ENCODE measurements around the gene DOCK2.

DOCK2 gene

DNA sequence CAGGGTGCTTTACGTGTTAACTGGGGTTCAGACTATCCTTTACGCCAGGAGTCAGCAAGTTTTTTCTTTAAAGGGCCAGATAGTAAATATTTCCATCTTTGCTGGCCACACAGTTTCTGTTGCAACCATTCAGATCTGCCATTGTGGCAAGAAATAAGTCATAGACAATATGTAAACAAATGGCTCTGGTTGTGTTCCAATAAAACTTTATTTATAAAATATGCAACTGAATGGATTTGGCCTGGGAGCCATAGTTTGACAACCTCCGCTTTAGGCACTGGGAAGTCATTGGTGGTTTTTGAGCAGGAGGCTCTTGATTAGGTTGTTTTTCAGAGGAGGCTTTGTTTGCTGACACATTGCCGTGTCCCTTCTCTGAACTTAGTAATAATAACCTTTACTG is 252.5 kb downstream of the DOCK2 start:
- Mint-ChIP-seq H3K36me3 (ENCODE audit: low read depth) (no peaks in the 10 kb centered on the region), H3K27me3 (ENCODE audit: low read depth, poor library complexity) (peaks cover 22% of the 10 kb centered on the region), H3K9me3 (no peaks in the 10 kb centered on the region), H3K4me1 (peaks cover 6% of the 10 kb centered on the region), H3K27ac (no peak overlapping the region), H3K4me3 (no peak overlapping the region)
- no peak for TF ChIP-seq CTCF (IDR thresholded peaks at IDR 0.05)
- no peak for DNase-seq

- H3K4me1 Mint-ChIP-seq: no peaks in the 10 kb centered on the region
- H3K36me3 Mint-ChIP-seq (ENCODE audit: low read depth): no peaks in the 10 kb centered on the region
- no peaks in the 10 kb centered on the region for H3K9me3 Mint-ChIP-seq
- no peak overlapping the region for H3K27ac Mint-ChIP-seq
- no peak for DNase-seq
- TF ChIP-seq CTCF (IDR thresholded peaks at IDR 0.05): no peak
- no peak overlapping the region for H3K4me3 Mint-ChIP-seq
- H3K27me3 Mint-ChIP-seq (ENCODE audit: low read depth, poor library complexity): peaks cover 16% of the 10 kb centered on the region
These were observed 255.9 kb downstream of the DOCK2 start for GRCh38 chr5:169893010-169893409.

GRCh38 chr5:169893571-169893970 is 256.5 kb downstream of the DOCK2 start:
- no peak overlapping the region for H3K27ac Mint-ChIP-seq
- no peaks in the 10 kb centered on the region for H3K9me3 Mint-ChIP-seq
- DNase-seq: no peak
- peaks cover 19% of the 10 kb centered on the region for H3K27me3 Mint-ChIP-seq (ENCODE audit: low read depth, poor library complexity)
- no peaks in the 10 kb centered on the region for H3K36me3 Mint-ChIP-seq (ENCODE audit: low read depth)
- H3K4me1 Mint-ChIP-seq: no peaks in the 10 kb centered on the region
- TF ChIP-seq CTCF (IDR thresholded peaks at IDR 0.05): no peak
- H3K4me3 Mint-ChIP-seq: no peak overlapping the region

DNA sequence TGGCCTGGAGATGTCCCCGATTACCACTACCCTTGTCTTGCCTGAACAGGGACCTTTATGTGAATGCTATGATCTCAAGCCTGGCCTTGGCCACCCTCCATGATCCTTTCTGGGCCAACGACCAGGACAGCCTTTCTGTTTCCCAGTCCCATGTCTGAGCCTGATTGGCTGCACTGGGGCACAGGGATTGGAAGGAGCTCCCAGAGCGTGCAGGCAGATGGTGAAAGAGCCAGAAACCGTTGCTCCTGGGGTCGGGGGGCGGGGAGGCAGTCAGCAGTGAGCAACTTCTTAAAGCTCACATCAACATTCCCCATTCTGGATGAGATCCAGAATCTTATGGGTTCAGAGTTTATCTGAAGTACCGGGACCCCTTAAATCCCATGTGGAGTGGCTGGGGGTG is 258.9 kb downstream of the DOCK2 start:
- no peaks in the 10 kb centered on the region for H3K4me1 Mint-ChIP-seq
- no peak overlapping the region for H3K4me3 Mint-ChIP-seq
- DNase-seq: no peak
- peaks cover 18% of the 10 kb centered on the region for H3K27me3 Mint-ChIP-seq (ENCODE audit: low read depth, poor library complexity)
- H3K36me3 Mint-ChIP-seq (ENCODE audit: low read depth): no peaks in the 10 kb centered on the region
- TF ChIP-seq CTCF (IDR thresholded peaks at IDR 0.05): no peak
- no peaks in the 10 kb centered on the region for H3K9me3 Mint-ChIP-seq
- no peak overlapping the region for H3K27ac Mint-ChIP-seq

GRCh38 chr5:169897481-169897880 is 260.4 kb downstream of the DOCK2 start:
- Mint-ChIP-seq H3K27ac (no peak overlapping the region), H3K4me3 (no peak overlapping the region), H3K36me3 (ENCODE audit: low read depth) (no peaks in the 10 kb centered on the region), H3K4me1 (no peaks in the 10 kb centered on the region), H3K27me3 (ENCODE audit: low read depth, poor library complexity) (peaks cover 13% of the 10 kb centered on the region), H3K9me3 (no peaks in the 10 kb centered on the region)
- TF ChIP-seq CTCF (IDR thresholded peaks at IDR 0.05): no peak
- no peak for DNase-seq

GRCh38 chr5:169901896-169902295 is 264.8 kb downstream of the DOCK2 start:
- no peak for DNase-seq
- H3K36me3 Mint-ChIP-seq (ENCODE audit: low read depth): no peaks in the 10 kb centered on the region
- TF ChIP-seq CTCF (IDR thresholded peaks at IDR 0.05): no peak

More at GRCh38 chr5:169901896-169902295, 264.8 kb downstream of the DOCK2 start:
- no peaks in the 10 kb centered on the region for H3K4me1 Mint-ChIP-seq
- H3K27me3 Mint-ChIP-seq (ENCODE audit: low read depth, poor library complexity): peaks cover 14% of the 10 kb centered on the region
- no peaks in the 10 kb centered on the region for H3K9me3 Mint-ChIP-seq
- no peak overlapping the region for H3K4me3 Mint-ChIP-seq
- no peak overlapping the region for H3K27ac Mint-ChIP-seq

All from nephron progenitor cell (in vitro differentiated cells).